WTC11 (cell line): ENCODE measurements around the gene PDLIM7.

Experiments
- IRF2 ChIP-seq: sonication (generic); formaldehyde crosslinking; IDR thresholded peaks from 2 replicates; pipeline ENCODE4 v1.8.0; 2022; ENCODE audit warnings: low read depth, missing genetic modification reagents, borderline replicate concordance
- SP1 ChIP-seq: sonication (generic); formaldehyde crosslinking; conservative IDR thresholded peaks from 2 replicates; pipeline ENCODE4 v1.8.1; 2022; ENCODE audit warnings: missing genetic modification reagents
- ZBTB21 ChIP-seq: sonication (generic); formaldehyde crosslinking; IDR thresholded peaks from 2 replicates; pipeline ENCODE4 v1.8.1; 2023; ENCODE audit warnings: mild to moderate bottlenecking, missing genetic modification reagents, borderline replicate concordance
- ZNF263 ChIP-seq: sonication (generic); formaldehyde crosslinking; IDR thresholded peaks from 2 replicates; pipeline ENCODE4 v1.8.1; 2022; ENCODE audit warnings: low read depth, mild to moderate bottlenecking, moderate library complexity, missing genetic modification reagents
- TF ChIP-seq, protein P1 (sequence below): fragments of 200-600 bp; IDR thresholded peaks from 2 replicates; pipeline ENCODE4 v1.8.0; 2022; ENCODE audit warnings: antibody characterized with exemption
- TF ChIP-seq, protein P2 (sequence below): fragments of 250-450 bp; sonication (Bioruptor Pico); IDR thresholded peaks from 2 replicates; pipeline ENCODE4 v1.9.0; 2021; ENCODE audit warnings: mild to moderate bottlenecking

DNA sequence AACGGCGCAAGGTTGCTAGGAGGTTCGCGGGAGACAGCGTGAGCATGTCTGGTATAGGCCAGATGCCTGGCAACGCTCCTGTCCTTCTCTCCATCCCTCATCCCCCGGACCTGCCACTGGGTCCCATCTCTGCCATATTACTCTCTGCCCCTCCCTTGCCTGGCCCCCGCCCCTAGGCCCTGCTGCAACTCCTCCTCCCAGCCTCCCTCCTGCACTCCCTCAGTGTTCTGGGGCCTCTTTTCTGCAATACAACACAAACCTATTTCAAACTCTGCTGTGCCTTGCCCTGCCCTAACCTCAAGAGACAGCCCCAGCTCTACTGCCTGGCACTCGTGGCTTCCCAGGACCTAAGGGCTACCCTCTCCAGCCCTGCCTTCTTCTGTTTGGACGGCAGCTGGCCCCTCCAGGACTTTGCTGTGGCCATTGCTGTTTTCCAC, 15.0 kb downstream of the PDLIM7 start:
- no peak for TF ChIP-seq SP1 (CRISPR knock-in tag)
- TF ChIP-seq, protein P1, sequence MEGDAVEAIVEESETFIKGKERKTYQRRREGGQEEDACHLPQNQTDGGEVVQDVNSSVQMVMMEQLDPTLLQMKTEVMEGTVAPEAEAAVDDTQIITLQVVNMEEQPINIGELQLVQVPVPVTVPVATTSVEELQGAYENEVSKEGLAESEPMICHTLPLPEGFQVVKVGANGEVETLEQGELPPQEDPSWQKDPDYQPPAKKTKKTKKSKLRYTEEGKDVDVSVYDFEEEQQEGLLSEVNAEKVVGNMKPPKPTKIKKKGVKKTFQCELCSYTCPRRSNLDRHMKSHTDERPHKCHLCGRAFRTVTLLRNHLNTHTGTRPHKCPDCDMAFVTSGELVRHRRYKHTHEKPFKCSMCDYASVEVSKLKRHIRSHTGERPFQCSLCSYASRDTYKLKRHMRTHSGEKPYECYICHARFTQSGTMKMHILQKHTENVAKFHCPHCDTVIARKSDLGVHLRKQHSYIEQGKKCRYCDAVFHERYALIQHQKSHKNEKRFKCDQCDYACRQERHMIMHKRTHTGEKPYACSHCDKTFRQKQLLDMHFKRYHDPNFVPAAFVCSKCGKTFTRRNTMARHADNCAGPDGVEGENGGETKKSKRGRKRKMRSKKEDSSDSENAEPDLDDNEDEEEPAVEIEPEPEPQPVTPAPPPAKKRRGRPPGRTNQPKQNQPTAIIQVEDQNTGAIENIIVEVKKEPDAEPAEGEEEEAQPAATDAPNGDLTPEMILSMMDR: no peak
- TF ChIP-seq ZBTB21 (CRISPR knock-in tag): no peak
- TF ChIP-seq, protein P2, sequence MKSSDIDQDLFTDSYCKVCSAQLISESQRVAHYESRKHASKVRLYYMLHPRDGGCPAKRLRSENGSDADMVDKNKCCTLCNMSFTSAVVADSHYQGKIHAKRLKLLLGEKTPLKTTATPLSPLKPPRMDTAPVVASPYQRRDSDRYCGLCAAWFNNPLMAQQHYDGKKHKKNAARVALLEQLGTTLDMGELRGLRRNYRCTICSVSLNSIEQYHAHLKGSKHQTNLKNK (CRISPR knock-in tag): no peak
- no peak for TF ChIP-seq ZNF263
- no peak for TF ChIP-seq IRF2 (CRISPR knock-in tag)
